HG03378 (cell line): ENCODE data around the gene MUC5B.
"Not testable (repeated sequence)": the region's sequence is repeated elsewhere in the genome, so short reads cannot be mapped to it uniquely, and the experiment has no call there.

Experiments used
- ATAC-seq: cut with Tn5 transposase; IDR thresholded peaks from one replicate; pipeline ENCODE4 v1.9.1; 2021; ENCODE audit warnings: mild to moderate bottlenecking, moderate library complexity; ENCODE audit not compliant: unreplicated experiment

MUC5B gene

GRCh38 chr11:1222491-1223345, at the start of gene MUC5B:
Gene MUC5B, plus strand, starts transcription at chr11:1223066. Its CDS starts 58 bp downstream, at chr11:1223124.
- ATAC-seq, result no peak

- ATAC-seq, result not testable (repeated sequence)
Measured at GRCh38 chr11:1173396-1173795, 49.5 kb upstream of the MUC5B start.

GRCh38 chr11:1174441-1175370, 48.2 kb upstream of the MUC5B start:
- no peak for ATAC-seq

GRCh38 chr11:1175461-1176223, 47.2 kb upstream of the MUC5B start:
- no peak for ATAC-seq

- ATAC-seq, result no peak
Measured at GRCh38 chr11:1176224-1177019, 46.4 kb upstream of the MUC5B start.

- ATAC-seq, result no peak
Measured at GRCh38 chr11:1177020-1177770, 45.7 kb upstream of the MUC5B start.

- no peak for ATAC-seq
Measured at GRCh38 chr11:1177771-1178090, 45.1 kb upstream of the MUC5B start.

- ATAC-seq, result no peak
Measured at GRCh38 chr11:1178201-1178885, 44.5 kb upstream of the MUC5B start.

- ATAC-seq, result no peak
Measured at GRCh38 chr11:1178906-1179305, 44.0 kb upstream of the MUC5B start.

GRCh38 chr11:1179641-1180040, 43.2 kb upstream of the MUC5B start:
- ATAC-seq, result no peak

GRCh38 chr11:1180171-1180570, 42.7 kb upstream of the MUC5B start:
- no peak for ATAC-seq

- no peak for ATAC-seq
Measured at GRCh38 chr11:1180947-1181391, 41.9 kb upstream of the MUC5B start.

GRCh38 chr11:1181420-1181819, 41.4 kb upstream of the MUC5B start:
- no peak for ATAC-seq

- no peak for ATAC-seq
Measured at GRCh38 chr11:1181853-1182535, 40.9 kb upstream of the MUC5B start.

GRCh38 chr11:1184139-1184538, 38.7 kb upstream of the MUC5B start:
- not testable (repeated sequence) for ATAC-seq

GRCh38 chr11:1188451-1189130, 34.3 kb upstream of the MUC5B start:
- not testable (repeated sequence) for ATAC-seq

- ATAC-seq, result not testable (repeated sequence)
Measured at GRCh38 chr11:1189816-1190215, 33.0 kb upstream of the MUC5B start.
